ENCODE measurements around the gene ST7. TPM values are rescaled to one million over a fixed set of nuclear protein-coding genes. Genes with fewer than 3 reads are reported as not detected.

The ST7 gene
- total RNA-seq, 1 donor from 2014 or later, result 8.3 TPM

DNA sequence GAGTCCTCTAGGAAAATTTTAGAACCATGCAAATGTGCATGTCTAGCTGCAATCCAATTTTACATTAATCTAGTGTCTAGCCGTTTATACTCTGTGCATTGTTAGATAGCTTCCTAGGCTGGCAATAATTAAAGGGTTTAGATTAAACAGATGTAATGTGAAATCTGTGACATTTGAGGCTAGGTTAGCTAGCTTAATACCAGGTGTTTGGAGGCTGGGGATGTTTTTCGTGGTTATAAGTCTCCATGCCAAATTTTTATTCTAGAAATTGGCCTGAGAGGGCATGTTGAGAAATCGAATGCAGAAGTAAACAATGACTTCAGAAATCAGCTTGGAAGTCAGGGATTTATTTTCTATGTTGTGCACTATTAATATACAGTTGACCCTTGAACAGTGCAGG is 94.2 kb downstream of the ST7 start:
- H3K36me3 Mint-ChIP-seq (ENCODE audit: low read depth), result no peaks in the 10 kb centered on the region
- H3K27me3 Mint-ChIP-seq, result no peaks in the 10 kb centered on the region
- H3K27ac Mint-ChIP-seq, result no peak overlapping the region
- no peaks in the 10 kb centered on the region for H3K9me3 Mint-ChIP-seq
- TF ChIP-seq, protein P1, sequence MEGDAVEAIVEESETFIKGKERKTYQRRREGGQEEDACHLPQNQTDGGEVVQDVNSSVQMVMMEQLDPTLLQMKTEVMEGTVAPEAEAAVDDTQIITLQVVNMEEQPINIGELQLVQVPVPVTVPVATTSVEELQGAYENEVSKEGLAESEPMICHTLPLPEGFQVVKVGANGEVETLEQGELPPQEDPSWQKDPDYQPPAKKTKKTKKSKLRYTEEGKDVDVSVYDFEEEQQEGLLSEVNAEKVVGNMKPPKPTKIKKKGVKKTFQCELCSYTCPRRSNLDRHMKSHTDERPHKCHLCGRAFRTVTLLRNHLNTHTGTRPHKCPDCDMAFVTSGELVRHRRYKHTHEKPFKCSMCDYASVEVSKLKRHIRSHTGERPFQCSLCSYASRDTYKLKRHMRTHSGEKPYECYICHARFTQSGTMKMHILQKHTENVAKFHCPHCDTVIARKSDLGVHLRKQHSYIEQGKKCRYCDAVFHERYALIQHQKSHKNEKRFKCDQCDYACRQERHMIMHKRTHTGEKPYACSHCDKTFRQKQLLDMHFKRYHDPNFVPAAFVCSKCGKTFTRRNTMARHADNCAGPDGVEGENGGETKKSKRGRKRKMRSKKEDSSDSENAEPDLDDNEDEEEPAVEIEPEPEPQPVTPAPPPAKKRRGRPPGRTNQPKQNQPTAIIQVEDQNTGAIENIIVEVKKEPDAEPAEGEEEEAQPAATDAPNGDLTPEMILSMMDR (IDR thresholded peaks at IDR 0.05), result no peak
- peaks cover 9% of the 10 kb centered on the region for H3K4me1 Mint-ChIP-seq
- ChIA-PET CTCF (no interaction called here), POLR2A (no interaction called here)
- H3K4me3 Mint-ChIP-seq, result no peak overlapping the region
- no peak for DNase-seq
- intact Hi-C loops (cut with micrococcal nuclease), result no loop called here
- ATAC-seq (ENCODE audit: low read depth), result no peak

DNA sequence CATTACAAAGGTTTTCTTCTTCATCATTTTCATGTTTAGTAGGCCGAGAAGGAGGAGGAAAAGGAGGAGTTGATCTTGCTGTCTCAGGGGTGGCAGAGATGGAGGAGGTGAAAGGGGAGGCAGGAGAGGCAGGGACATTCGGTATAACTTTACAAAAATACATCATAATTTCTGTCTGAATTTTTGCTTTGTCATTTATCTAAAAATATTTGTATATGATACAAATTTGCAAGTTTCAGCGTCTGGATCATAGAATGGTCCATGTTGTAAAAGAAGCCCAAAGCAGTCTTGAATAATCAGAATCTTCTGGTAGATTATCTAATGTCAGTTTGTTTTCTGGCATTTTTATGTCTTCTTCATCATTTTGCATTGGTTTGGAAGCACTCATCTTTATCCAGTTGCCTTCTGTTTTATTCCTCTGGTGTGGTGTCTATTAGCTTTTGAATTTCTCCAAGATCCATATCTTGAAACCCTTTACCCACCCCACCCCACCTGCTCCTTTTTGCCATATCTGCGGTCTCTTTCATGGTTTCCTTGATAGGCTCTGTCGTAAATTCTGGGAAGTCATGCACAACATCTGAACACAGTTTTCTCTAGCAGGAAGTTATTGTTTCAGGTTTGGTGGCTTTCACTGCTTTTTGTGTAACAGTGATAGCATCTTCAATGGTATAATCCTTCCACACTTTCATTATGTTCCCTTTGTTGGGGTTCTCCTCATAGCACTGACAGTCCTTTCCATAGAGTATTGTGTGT is 95.0 kb downstream of the ST7 start:
- CTCF ChIA-PET, result no interaction called here
- Mint-ChIP-seq H3K27ac (no peak overlapping the region), H3K4me1 (peaks cover 9% of the 10 kb centered on the region), H3K27me3 (no peaks in the 10 kb centered on the region), H3K36me3 (ENCODE audit: low read depth) (no peaks in the 10 kb centered on the region), H3K4me3 (no peak overlapping the region), H3K9me3 (no peaks in the 10 kb centered on the region)
- DNase-seq (no peak), ATAC-seq (ENCODE audit: low read depth) (no peak)
- intact Hi-C loops (cut with micrococcal nuclease), result no loop called here
- TF ChIP-seq, protein P1 (IDR thresholded peaks at IDR 0.05), result no peak
- POLR2A ChIA-PET, result no interaction called here

DNA sequence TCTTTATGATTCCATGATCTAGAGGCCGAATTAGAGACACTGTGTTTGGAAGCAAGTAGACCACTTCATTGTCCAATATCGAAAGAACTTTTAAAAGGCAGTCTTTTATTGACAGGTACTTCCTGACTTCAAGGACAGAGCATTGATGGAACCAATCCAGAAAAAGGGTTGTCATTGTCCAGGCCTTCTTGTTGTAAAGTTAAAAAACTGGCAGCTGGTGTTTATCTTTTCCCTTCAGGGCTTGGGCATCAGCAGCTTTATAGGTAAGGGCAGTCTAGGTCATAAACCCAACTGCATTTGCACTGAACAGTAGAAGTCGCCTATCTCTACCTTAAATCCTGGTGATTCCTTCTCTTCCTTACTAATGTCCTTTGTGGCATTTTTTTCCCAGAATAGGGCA is 95.6 kb downstream of the ST7 start:
- TF ChIP-seq, protein P1 (IDR thresholded peaks at IDR 0.05), result no peak
- Mint-ChIP-seq H3K27me3 (no peaks in the 10 kb centered on the region), H3K4me3 (no peak overlapping the region), H3K36me3 (ENCODE audit: low read depth) (no peaks in the 10 kb centered on the region), H3K9me3 (no peaks in the 10 kb centered on the region), H3K4me1 (peaks cover 9% of the 10 kb centered on the region), H3K27ac (no peak overlapping the region)
- CTCF ChIA-PET, result no interaction called here
- POLR2A ChIA-PET, result no interaction called here
- DNase-seq, result no peak
- intact Hi-C loops (cut with micrococcal nuclease), result no loop called here
- no peak for ATAC-seq (ENCODE audit: low read depth)

DNA sequence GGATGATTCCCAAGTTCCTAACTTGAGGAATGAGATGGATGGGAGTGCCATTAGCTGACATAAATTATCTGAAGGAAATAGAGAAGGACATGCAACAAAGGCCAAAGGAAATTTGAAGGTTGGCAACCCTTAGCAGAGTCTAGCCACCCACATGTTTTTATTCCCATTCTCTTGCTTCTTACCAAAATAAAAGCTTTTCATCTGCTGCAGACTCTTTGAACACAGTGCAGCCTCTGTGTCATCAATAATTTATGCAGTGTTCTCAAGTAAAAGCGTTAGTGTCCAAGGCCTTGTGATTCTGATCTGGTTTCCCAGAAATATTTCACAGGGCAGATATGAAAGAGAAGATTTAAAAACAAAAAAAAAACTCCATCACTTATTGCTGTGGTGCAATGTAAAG is 98.5 kb downstream of the ST7 start:
- DNase-seq (no peak), ATAC-seq (ENCODE audit: low read depth) (no peak)
- intact Hi-C loops (cut with micrococcal nuclease), result no loop called here
- Mint-ChIP-seq H3K9me3 (no peaks in the 10 kb centered on the region), H3K4me1 (peaks cover 9% of the 10 kb centered on the region), H3K27ac (no peak overlapping the region), H3K27me3 (no peaks in the 10 kb centered on the region), H3K4me3 (no peak overlapping the region), H3K36me3 (ENCODE audit: low read depth) (no peaks in the 10 kb centered on the region)
- ChIA-PET CTCF (no interaction called here), POLR2A (no interaction called here)
- TF ChIP-seq, protein P1 (IDR thresholded peaks at IDR 0.05), result no peak

DNA sequence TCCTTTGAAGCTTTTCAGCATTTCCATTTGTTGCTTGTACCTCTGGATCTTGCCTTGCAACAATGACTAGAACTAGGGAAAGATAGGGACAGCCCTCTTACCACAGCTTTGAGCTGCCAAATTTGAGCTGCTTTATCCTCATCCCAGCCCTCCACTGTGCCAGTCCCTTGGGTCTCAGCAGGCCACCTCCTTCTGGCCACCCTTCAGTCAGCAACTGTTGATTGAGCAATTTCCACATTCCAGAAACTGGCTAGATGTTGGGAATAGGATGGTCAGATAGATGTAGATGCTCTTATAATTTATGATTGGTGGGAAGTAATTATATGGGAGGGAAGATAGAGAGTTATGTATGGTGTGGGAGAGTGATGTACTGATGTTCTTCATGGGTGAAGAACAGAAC is 100.1 kb downstream of the ST7 start:
- intact Hi-C loops (cut with micrococcal nuclease), result no loop called here
- peaks cover 7% of the 10 kb centered on the region for H3K4me1 Mint-ChIP-seq
- TF ChIP-seq, protein P1 (IDR thresholded peaks at IDR 0.05), result no peak
- ATAC-seq (ENCODE audit: low read depth), result no peak
- ChIA-PET CTCF (no interaction called here), POLR2A (no interaction called here)
- no peak overlapping the region for H3K27ac Mint-ChIP-seq
- DNase-seq, result no peak
- no peaks in the 10 kb centered on the region for H3K27me3 Mint-ChIP-seq
- H3K4me3 Mint-ChIP-seq, result no peak overlapping the region
- no peaks in the 10 kb centered on the region for H3K9me3 Mint-ChIP-seq
- H3K36me3 Mint-ChIP-seq (ENCODE audit: low read depth), result no peaks in the 10 kb centered on the region
